SU-DHL-6 (cell line): ENCODE data around the gene PATZ1.

Source experiments
- H2AFZ ChIP-seq: fragments of 200-600 bp; sonication (generic); 2 replicates; pipeline ENCODE4 v1.6.1; 2014; ENCODE audit warnings: low read depth, mild to moderate bottlenecking, moderate library complexity, mixed read lengths, antibody characterized with exemption, low read length; ENCODE audit not compliant: severe bottlenecking
- H3F3A ChIP-seq: fragments of 200-600 bp; shearing (Covaris generic); 2 replicates; pipeline ENCODE4 v1.6.0; 2016; ENCODE audit warnings: antibody characterized with exemption, mild to moderate bottlenecking; ENCODE audit not compliant: insufficient read depth
- H3K27ac ChIP-seq: fragments of 200-600 bp; sonication (generic); 2 replicates; pipeline ENCODE4 v1.5.1; 2016; ENCODE audit warnings: low read depth, mild to moderate bottlenecking, low read length, moderate library complexity, mixed read lengths
- H3K27me3 ChIP-seq: fragments of 200-600 bp; sonication (generic), shearing (Covaris generic); 2 replicates; pipeline ENCODE4 v1.6.0; 2014; ENCODE audit warnings: mild to moderate bottlenecking, low read length
- H3K36me3 ChIP-seq: fragments of 200-600 bp; sonication (generic); 2 replicates; pipeline ENCODE4 v1.6.1; 2014; ENCODE audit warnings: mild to moderate bottlenecking, low read length, mixed read lengths
- H3K4me2 ChIP-seq: fragments of 300-600, 200-600 bp; shearing (Covaris generic), sonication (generic); 2 replicates; pipeline ENCODE4 v1.6.0; 2014; ENCODE audit warnings: low read length, low read depth, mild to moderate bottlenecking; ENCODE audit not compliant: poor library complexity, severe bottlenecking
- H3K4me3 ChIP-seq: fragments of 200-600 bp; sonication (generic); 2 replicates; pipeline ENCODE4 v1.5.1; 2014; ENCODE audit warnings: antibody characterized with exemption, low read length, mild to moderate bottlenecking, mixed read lengths; ENCODE audit not compliant: insufficient read depth, poor library complexity, severe bottlenecking
- H3K79me2 ChIP-seq: fragments of 200-600 bp; sonication (generic); 2 replicates; pipeline ENCODE4 v1.6.1; 2014; ENCODE audit warnings: mild to moderate bottlenecking, low read length, moderate library complexity; ENCODE audit not compliant: insufficient read depth
- H3K9ac ChIP-seq: fragments of 200-600 bp; sonication (generic); 2 replicates; pipeline ENCODE4 v1.7.0; 2014; ENCODE audit warnings: mild to moderate bottlenecking, low read length
- H3K9me2 ChIP-seq: fragments of 200-600 bp; sonication (generic); replicated peaks from 2 replicates; pipeline ENCODE4 v1.6.1; 2014; ENCODE audit warnings: low read length; ENCODE audit not compliant: insufficient read depth
- H3K9me3 ChIP-seq: fragments of 200-600 bp; sonication (generic); 2 replicates; pipeline ENCODE4 v1.6.1; 2014; ENCODE audit warnings: low read length, mixed read lengths; ENCODE audit not compliant: insufficient read depth
- H4K20me1 ChIP-seq: fragments of 200-600 bp; sonication (generic); 2 replicates; pipeline ENCODE4 v1.6.1; 2014; ENCODE audit warnings: low read depth, mild to moderate bottlenecking, antibody characterized with exemption, low read length, moderate library complexity, mixed read lengths
- EZH2phosphoT487 ChIP-seq: fragments of 200-600 bp; sonication (generic), shearing (Covaris generic); conservative IDR thresholded peaks from 2 replicates; pipeline ENCODE4 v1.6.1; 2018; ENCODE audit warnings: mild to moderate bottlenecking, antibody characterized with exemption, low read length, moderate library complexity, mixed read lengths
- TF ChIP-seq, protein P1 (sequence below): fragments of 200-600 bp; sonication (generic); IDR thresholded peaks from one replicate; pipeline ENCODE4 v1.5.1; 2017; ENCODE audit warnings: antibody characterized with exemption, mild to moderate bottlenecking, low read length, moderate library complexity; ENCODE audit not compliant: insufficient read depth, poor library complexity, severe bottlenecking

The PATZ1 gene

GRCh38 chr22:31313366-31314147 is 32.6 kb downstream of the PATZ1 start:
- H3K4me2 ChIP-seq, result no peak overlapping the region
- H3K79me2 ChIP-seq, result no peaks in the 10 kb centered on the region
- no peak overlapping the region for H3K9ac ChIP-seq
- peaks cover 4% of the 10 kb centered on the region; the same call in 1 of the 2 replicates for H3K9me3 ChIP-seq
- H3F3A ChIP-seq, result no peaks in the 10 kb centered on the region
- no peak for TF ChIP-seq EZH2phosphoT487
- TF ChIP-seq, protein P1, sequence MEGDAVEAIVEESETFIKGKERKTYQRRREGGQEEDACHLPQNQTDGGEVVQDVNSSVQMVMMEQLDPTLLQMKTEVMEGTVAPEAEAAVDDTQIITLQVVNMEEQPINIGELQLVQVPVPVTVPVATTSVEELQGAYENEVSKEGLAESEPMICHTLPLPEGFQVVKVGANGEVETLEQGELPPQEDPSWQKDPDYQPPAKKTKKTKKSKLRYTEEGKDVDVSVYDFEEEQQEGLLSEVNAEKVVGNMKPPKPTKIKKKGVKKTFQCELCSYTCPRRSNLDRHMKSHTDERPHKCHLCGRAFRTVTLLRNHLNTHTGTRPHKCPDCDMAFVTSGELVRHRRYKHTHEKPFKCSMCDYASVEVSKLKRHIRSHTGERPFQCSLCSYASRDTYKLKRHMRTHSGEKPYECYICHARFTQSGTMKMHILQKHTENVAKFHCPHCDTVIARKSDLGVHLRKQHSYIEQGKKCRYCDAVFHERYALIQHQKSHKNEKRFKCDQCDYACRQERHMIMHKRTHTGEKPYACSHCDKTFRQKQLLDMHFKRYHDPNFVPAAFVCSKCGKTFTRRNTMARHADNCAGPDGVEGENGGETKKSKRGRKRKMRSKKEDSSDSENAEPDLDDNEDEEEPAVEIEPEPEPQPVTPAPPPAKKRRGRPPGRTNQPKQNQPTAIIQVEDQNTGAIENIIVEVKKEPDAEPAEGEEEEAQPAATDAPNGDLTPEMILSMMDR, result peak; percentile 98
- H2AFZ ChIP-seq, result no peak overlapping the region
- no peak overlapping the region for H3K4me3 ChIP-seq
- no peaks in the 10 kb centered on the region for H3K9me2 ChIP-seq
- H3K27me3 ChIP-seq, result no peaks in the 10 kb centered on the region
- no peaks in the 10 kb centered on the region for H4K20me1 ChIP-seq
- H3K36me3 ChIP-seq, result no peaks in the 10 kb centered on the region
- H3K27ac ChIP-seq, result no peak overlapping the region

DNA sequence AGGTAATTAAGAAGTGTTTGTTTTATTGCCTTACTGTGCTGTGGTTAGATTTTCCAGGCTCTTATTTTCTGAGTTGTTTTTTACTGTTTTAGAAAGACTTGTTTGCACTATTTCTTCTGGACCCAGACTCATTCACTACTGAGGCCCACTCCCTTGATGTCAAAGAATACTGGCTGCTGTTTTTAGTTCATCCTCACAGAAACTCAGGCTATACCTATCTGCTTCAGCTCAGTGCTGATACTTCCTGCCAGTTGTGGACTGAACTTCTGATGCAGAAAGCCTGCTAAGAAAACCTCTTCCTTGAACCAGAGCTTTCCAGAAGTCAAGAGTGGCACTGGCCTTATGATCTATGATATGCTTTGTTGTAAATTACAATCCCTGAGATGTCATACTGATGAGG is 38.0 kb downstream of the PATZ1 start:
- Histone ChIP-seq H3K27me3 (no peaks in the 10 kb centered on the region), H3K36me3 (no peaks in the 10 kb centered on the region), H3K4me2 (peak overlapping the region; percentile 18), H4K20me1 (no peaks in the 10 kb centered on the region), H3K9me3 (no peaks in the 10 kb centered on the region), H2AFZ (peak overlapping the region; percentile 12), H3K9ac (no peak overlapping the region), H3K27ac (peak overlapping the region; percentile 23), H3F3A (no peaks in the 10 kb centered on the region), H3K9me2 (no peaks in the 10 kb centered on the region), H3K79me2 (no peaks in the 10 kb centered on the region), H3K4me3 (no peak overlapping the region)
- TF ChIP-seq, protein P1, result no peak
- TF ChIP-seq EZH2phosphoT487, result no peak

- no peak overlapping the region for H3K9ac ChIP-seq
- H3K4me2 ChIP-seq, result no peak overlapping the region
- H3K27me3 ChIP-seq, result no peaks in the 10 kb centered on the region
- no peaks in the 10 kb centered on the region for H3K79me2 ChIP-seq
- H3K9me2 ChIP-seq, result no peaks in the 10 kb centered on the region
- no peak overlapping the region for H3K4me3 ChIP-seq
- H3K9me3 ChIP-seq, result no peaks in the 10 kb centered on the region
- no peak overlapping the region for H2AFZ ChIP-seq
- no peaks in the 10 kb centered on the region for H3K36me3 ChIP-seq
- no peak for TF ChIP-seq EZH2phosphoT487
- TF ChIP-seq, protein P1, result no peak
- H4K20me1 ChIP-seq, result no peaks in the 10 kb centered on the region
- H3F3A ChIP-seq, result no peaks in the 10 kb centered on the region
- H3K27ac ChIP-seq, result no peak overlapping the region
Measured at GRCh38 chr22:31305194-31305593, 41.0 kb downstream of the PATZ1 start.
